Heart right ventricle (tissue), 16 donors: ENCODE results near the gene CCDC138. TPM values are rescaled to one million over a fixed set of nuclear protein-coding genes. Genes with fewer than 3 reads are reported as not detected.

ENCODE experiments used
- ATAC-seq, 8 donors: fragments of 200-7000 bp; cut with Tn5 transposase; one replicate each; pipeline ENCODE4 v1.9.1; 2020; ENCODE audit warnings: mild to moderate bottlenecking in 8 of 8, moderate library complexity in 8 of 8, moderate number of reproducible peaks in 1 of 8
- DNase-seq, 2 donors: peaks; one replicate each; pipeline ENCODE4 v3.0.0-alpha.2; 2020
- H3K27ac ChIP-seq, 10 donors: fragments of 200-600 bp; sonication (generic) in 2 of 10; one replicate each; pipeline versions ENCODE4 v1.5.0 to v1.8.0; 2020 to 2022; ENCODE audit warnings: mild to moderate bottlenecking in 3 of 10
- H3K27me3 ChIP-seq, 7 donors: fragments of 200-600 bp; one replicate each; pipeline ENCODE4 v1.8.0; 2021 to 2022; ENCODE audit warnings: mild to moderate bottlenecking in 2 of 7
- H3K36me3 ChIP-seq, 9 donors: fragments of 200-600 bp; sonication (generic) in 1 of 9; one replicate each; pipeline versions ENCODE4 v1.5.0 to v1.8.0; 2020 to 2022; ENCODE audit warnings: mild to moderate bottlenecking in 2 of 9
- H3K4me1 ChIP-seq, 9 donors: fragments of 200-600 bp; sonication (generic) in 1 of 9; one replicate each; pipeline versions ENCODE4 v1.5.0 to v1.8.0; 2020 to 2022; ENCODE audit warnings: mild to moderate bottlenecking in 4 of 9
- H3K4me3 ChIP-seq, 10 donors: fragments of 200-600 bp; sonication (generic) in 2 of 10; one replicate each; pipeline versions ENCODE4 v1.5.0 to v1.8.0; 2020 to 2022; ENCODE audit warnings: mild to moderate bottlenecking in 7 of 10, moderate library complexity in 2 of 10
- H3K9me3 ChIP-seq, 11 donors: fragments of 200-600 bp in 10 of 11; sonication (generic) in 2 of 11; one replicate each; pipeline versions ENCODE4 v1.5.0 to v1.8.0; 2013 to 2022; ENCODE audit warnings: mild to moderate bottlenecking in 2 of 11, control low read depth in 1 of 11, moderate library complexity in 1 of 11
- WGBS, 2 donors: extraction: QIAGEN DNeasy Blood & Tissue Kit; methylation state at CpG; one replicate each; pipeline ENCODE4 v1.1.7; 2013; ENCODE audit warnings: inconsistent platforms in 1 of 2; 5-methylcytosine and 5-hydroxymethylcytosine counted together
- intact Hi-C, 10 donors: fragments of 100-400 bp; cut with DNase I; formaldehyde crosslinking; loops; one replicate each; pipeline versions ENCODE4 v1.11.1 to v1.14.2; 2022
- polyA plus RNA-seq, 2 donors: library from polyadenylated mRNA; stranded (reverse); fragments of 200-250 nt; gene quantifications; one replicate each; pipeline ENCODE4 v1.2.3, GENCODE V29; 2013
- total RNA-seq, 10 donors: library from RNA; stranded (reverse); fragmentation: NEBNext Ultra II Directional in 3 of 10; extraction: Animal tissue kit (Norgen Biotek cat#: 25700) in 3 of 10; gene quantifications; one replicate each; pipeline versions ENCODE4 v1.2.1 to v1.2.4, GENCODE V29; 2021 to 2023
- TF ChIP-seq, protein P1 (sequence below), 9 donors: fragments of 200-600 bp; sonication (generic) in 2 of 9; IDR thresholded peaks; one replicate each; pipeline versions ENCODE4 v1.5.0 to v1.8.0; 2021 to 2022; ENCODE audit warnings: antibody characterized with exemption in 9 of 9, mild to moderate bottlenecking in 5 of 9, moderate library complexity in 1 of 9
- donor health status: Arrhythmogenic right ventricular cardiomyopathy.
- donor health status: ischemic (EF 13 %, LVEDD 7.1; RV severe dilation, severe dysfunction).
- donor health status: healthy with polysubstance abuse.
- donor health status: DM: no; HTN: yes; CAD: no.
- donor health status: DM: no; HTN: no; CAD: no.
- donor health status: ischemic (EF 25% LVEDD 6.9; RV normal size, moderate dysfunction).
- donor health status: ischemic (EF 25% LVEDD 5.7; RV mildly dilated, moderate dysfunction).
- donor health status: healthy.
- donor health status: DM: yes; HTN: yes; CAD: no.
- donor health status: Ischemic cardiomyopathy.
- donor health status: ischemic (EF 35%, LVEDD 5.7; RV mildly dilated, moderate dysfunction).
- donor health status: nonischemic (EF 11% LVEDD 7.7; RV severe dilation, severe dysfunction).
- donor health status: DM: yes; HTN: yes; CAD: no.
- donor health status: PGD.
- donor health status: ischemic (EF 29% LVEDD 5.4; RV normal size, mild dysfunction).
- donor health status: nonischemic (EF 23%, LVEDD 6.1; RV moderate dilation, normal function).

The CCDC138 gene
- total and polyA plus RNA-seq, 12 donors = 0.44 to 1.8 (median 0.99) TPM

DNA sequence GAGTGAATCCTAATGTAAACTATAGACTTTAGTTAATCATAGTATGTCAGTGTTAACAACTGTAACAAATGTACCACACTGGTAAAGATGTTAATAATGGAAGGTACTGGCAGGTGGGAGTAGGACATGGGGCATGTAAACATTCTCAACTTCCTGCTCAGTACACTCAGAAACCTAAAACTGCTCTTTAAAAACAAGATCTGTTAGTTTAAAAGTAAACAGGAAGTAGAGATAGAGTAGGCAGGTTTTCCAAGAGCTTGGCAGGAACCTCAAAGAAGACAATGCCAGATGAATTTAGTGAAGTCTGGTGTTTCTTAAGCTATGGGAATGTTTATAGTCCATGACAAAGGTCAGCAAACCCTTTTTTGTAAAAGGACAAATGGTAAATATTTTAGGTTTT, 46.6 kb downstream of the CCDC138 start:
- Histone ChIP-seq H3K4me1 (no peaks in the 10 kb centered on the region), H3K27me3 (no peaks in the 10 kb centered on the region), H3K9me3 (peaks cover 0 to 19% (median 0%) of the 10 kb centered on the region in 11 donors), H3K27ac (no peak overlapping the region), H3K4me3 (no peak overlapping the region), H3K36me3 (no peaks in the 10 kb centered on the region)
- TF ChIP-seq, protein P1, sequence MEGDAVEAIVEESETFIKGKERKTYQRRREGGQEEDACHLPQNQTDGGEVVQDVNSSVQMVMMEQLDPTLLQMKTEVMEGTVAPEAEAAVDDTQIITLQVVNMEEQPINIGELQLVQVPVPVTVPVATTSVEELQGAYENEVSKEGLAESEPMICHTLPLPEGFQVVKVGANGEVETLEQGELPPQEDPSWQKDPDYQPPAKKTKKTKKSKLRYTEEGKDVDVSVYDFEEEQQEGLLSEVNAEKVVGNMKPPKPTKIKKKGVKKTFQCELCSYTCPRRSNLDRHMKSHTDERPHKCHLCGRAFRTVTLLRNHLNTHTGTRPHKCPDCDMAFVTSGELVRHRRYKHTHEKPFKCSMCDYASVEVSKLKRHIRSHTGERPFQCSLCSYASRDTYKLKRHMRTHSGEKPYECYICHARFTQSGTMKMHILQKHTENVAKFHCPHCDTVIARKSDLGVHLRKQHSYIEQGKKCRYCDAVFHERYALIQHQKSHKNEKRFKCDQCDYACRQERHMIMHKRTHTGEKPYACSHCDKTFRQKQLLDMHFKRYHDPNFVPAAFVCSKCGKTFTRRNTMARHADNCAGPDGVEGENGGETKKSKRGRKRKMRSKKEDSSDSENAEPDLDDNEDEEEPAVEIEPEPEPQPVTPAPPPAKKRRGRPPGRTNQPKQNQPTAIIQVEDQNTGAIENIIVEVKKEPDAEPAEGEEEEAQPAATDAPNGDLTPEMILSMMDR (IDR thresholded peaks at IDR 0.05) = no peak
- intact Hi-C loops = no loop called here
- no peak for DNase-seq
- ATAC-seq = no peak

DNA sequence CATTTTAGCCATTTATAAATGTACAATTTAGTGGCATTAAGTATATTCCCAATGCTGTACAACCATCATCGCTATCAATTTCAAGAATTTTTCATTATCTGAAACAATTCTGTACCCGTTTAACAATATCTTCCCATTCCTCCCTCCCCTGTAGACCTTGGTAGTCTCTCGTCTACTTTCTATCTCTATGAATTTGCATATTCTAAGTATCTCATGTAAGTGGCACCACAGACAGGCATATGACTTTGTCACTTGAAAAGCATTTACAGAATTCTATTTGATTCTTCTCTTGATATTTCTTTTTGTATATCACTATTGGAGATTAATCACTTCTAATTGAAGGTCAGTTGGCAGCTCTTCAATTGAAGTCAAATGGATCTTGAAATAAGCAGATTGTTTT, 48.0 kb downstream of the CCDC138 start:
- no peak for DNase-seq
- 90 to 92% methylated on average over 3 of the region's 3 CpGs for WGBS, 2 donors
- intact Hi-C loops = no loop called here
- ATAC-seq = no peak
- no peak overlapping the region for H3K27ac ChIP-seq
- TF ChIP-seq, protein P1 (IDR thresholded peaks at IDR 0.05) = no peak
- H3K4me1 ChIP-seq = no peaks in the 10 kb centered on the region
- no peaks in the 10 kb centered on the region for H3K27me3 ChIP-seq
- peaks cover 0 to 28% (median 2%) of the 10 kb centered on the region in 11 donors for H3K9me3 ChIP-seq
- H3K36me3 ChIP-seq = peaks cover 0 to 6% (median 0%) of the 10 kb centered on the region in 9 donors
- H3K4me3 ChIP-seq = no peak overlapping the region

DNA sequence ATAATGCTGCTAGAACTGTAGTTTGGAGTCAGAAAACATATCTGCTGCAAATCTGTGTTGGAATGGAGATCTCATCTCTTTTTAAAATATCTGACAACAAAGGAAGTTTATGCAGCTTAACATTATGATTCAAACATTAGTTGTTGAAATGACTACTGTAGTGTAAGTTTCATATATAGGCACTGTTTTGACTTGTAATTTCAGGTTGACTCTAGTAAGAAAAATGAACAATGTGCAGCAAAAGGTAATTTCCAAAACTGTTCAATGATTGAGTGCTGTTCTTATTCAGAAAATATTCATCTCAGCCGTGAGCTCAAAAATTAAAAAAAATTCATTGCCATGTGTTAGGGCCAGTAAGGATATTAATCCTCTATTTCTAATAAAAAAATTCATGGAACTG, 48.5 kb downstream of the CCDC138 start:
- Histone ChIP-seq H3K9me3 (peaks cover 0 to 31% (median 4%) of the 10 kb centered on the region in 11 donors), H3K27ac (no peak overlapping the region), H3K36me3 (peaks cover 0 to 6% (median 0%) of the 10 kb centered on the region in 9 donors), H3K4me3 (no peak overlapping the region), H3K4me1 (no peaks in the 10 kb centered on the region), H3K27me3 (no peaks in the 10 kb centered on the region)
- ATAC-seq = no peak
- TF ChIP-seq, protein P1 (IDR thresholded peaks at IDR 0.05) = no peak
- no peak for DNase-seq
- intact Hi-C loops = no loop called here
- 96 to 97% methylated on average over 1 of the region's 1 CpG for WGBS, 2 donors

DNA sequence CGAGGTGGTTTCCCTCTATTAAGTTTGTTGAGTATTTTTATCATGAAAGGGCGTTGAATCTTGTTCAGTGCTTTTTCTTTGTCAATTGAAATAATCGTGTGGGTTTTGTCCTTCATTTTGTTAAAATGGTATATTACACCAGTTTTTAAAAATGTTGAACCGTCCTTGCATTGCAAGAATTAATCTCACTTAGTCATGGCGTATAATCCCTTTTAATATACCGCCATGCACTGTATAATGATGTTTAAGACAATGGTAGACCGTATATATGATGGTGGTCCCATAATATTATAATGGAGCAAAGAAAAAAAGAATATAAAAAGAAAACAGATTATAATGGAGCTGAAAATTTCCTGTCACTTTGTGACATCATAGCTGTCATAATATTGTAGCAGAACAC, 50.6 kb downstream of the CCDC138 start:
- intact Hi-C loops = no loop called here
- DNase-seq (no peak), ATAC-seq (no peak)

More for the DNA sequence above, 50.6 kb downstream of the CCDC138 start:
- H3K9me3 ChIP-seq = peaks cover 0 to 45% (median 12%) of the 10 kb centered on the region in 11 donors
- WGBS, 2 donors = 97% methylated on average over 7 of the region's 7 CpGs
- no peak overlapping the region for H3K27ac ChIP-seq
- H3K36me3 ChIP-seq = peaks cover 0 to 6% (median 0%) of the 10 kb centered on the region in 9 donors
- H3K4me1 ChIP-seq = no peaks in the 10 kb centered on the region
- TF ChIP-seq, protein P1 (IDR thresholded peaks at IDR 0.05) = no peak
- H3K4me3 ChIP-seq = no peak overlapping the region
- no peaks in the 10 kb centered on the region for H3K27me3 ChIP-seq
